Measurements from ENCODE around the gene LCTL.

- TF ChIP-seq, protein P1, sequence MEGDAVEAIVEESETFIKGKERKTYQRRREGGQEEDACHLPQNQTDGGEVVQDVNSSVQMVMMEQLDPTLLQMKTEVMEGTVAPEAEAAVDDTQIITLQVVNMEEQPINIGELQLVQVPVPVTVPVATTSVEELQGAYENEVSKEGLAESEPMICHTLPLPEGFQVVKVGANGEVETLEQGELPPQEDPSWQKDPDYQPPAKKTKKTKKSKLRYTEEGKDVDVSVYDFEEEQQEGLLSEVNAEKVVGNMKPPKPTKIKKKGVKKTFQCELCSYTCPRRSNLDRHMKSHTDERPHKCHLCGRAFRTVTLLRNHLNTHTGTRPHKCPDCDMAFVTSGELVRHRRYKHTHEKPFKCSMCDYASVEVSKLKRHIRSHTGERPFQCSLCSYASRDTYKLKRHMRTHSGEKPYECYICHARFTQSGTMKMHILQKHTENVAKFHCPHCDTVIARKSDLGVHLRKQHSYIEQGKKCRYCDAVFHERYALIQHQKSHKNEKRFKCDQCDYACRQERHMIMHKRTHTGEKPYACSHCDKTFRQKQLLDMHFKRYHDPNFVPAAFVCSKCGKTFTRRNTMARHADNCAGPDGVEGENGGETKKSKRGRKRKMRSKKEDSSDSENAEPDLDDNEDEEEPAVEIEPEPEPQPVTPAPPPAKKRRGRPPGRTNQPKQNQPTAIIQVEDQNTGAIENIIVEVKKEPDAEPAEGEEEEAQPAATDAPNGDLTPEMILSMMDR (conservative IDR thresholded peaks at IDR 0.05; ENCODE audit: low read length) = no peak
- no peak for TF ChIP-seq EZH2phosphoT487 (IDR thresholded peaks at IDR 0.05; ENCODE audit: borderline replicate concordance, low read depth, low read length)
Measured at GRCh38 chr15:66542896-66543295, 22.9 kb downstream of the LCTL start.

Measured in OCI-LY7 (cell line).